Upper lobe of left lung (tissue), 4 donors: ENCODE results near the gene CRYAB.

Source experiments
- EP300 ChIP-seq, 4 donors: sonication (generic); formaldehyde crosslinking; IDR thresholded peaks; one replicate each; pipeline ENCODE4 v1.5.1; 2017; ENCODE audit warnings: antibody characterized with exemption in 4 of 4, control low read depth in 2 of 4
- POLR2A ChIP-seq, 4 donors: fragments of 450-650 bp; IDR thresholded peaks; one replicate each; pipeline ENCODE4 v1.5.1; 2016 to 2017; ENCODE audit warnings: antibody characterized with exemption in 4 of 4, mild to moderate bottlenecking in 2 of 4
- POLR2AphosphoS5 ChIP-seq, 2 donors: sonication (generic); formaldehyde crosslinking; IDR thresholded peaks; one replicate each; pipeline ENCODE4 v1.5.1; 2017; ENCODE audit warnings: antibody characterized with exemption in 2 of 2
- TF ChIP-seq, protein P1 (sequence below), 6 experiments: fragments of 450-650 bp in 4 of 6; fragments of 200-600 bp in 2 of 6; sonication (generic) in 2 of 6; IDR thresholded peaks; one replicate each; pipeline ENCODE4 v1.5.1; 2016 to 2019; ENCODE audit warnings: antibody characterized with exemption in 6 of 6

DNA sequence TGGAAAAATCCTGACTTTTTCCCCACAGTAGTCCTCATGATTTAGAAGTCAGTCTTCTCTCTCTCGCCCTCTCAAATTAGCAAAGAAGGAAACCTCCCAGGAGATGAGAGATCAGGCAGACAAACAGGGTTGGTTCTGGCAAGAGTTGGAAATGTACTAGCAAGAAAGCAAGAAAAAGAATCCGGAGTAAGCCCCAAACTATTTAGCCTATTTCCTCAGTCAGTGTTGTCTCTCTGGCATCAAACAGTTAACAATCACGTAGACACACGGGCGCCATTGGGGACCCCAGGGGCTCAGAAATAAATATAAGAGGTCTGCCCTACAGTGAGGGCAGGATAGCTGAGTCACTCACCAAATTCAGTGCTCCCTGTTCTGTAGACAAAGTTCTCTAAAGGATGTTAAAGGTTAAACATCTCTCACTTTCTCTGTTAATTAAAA, 11.8 kb upstream of the CRYAB start:
- TF ChIP-seq, protein P1, sequence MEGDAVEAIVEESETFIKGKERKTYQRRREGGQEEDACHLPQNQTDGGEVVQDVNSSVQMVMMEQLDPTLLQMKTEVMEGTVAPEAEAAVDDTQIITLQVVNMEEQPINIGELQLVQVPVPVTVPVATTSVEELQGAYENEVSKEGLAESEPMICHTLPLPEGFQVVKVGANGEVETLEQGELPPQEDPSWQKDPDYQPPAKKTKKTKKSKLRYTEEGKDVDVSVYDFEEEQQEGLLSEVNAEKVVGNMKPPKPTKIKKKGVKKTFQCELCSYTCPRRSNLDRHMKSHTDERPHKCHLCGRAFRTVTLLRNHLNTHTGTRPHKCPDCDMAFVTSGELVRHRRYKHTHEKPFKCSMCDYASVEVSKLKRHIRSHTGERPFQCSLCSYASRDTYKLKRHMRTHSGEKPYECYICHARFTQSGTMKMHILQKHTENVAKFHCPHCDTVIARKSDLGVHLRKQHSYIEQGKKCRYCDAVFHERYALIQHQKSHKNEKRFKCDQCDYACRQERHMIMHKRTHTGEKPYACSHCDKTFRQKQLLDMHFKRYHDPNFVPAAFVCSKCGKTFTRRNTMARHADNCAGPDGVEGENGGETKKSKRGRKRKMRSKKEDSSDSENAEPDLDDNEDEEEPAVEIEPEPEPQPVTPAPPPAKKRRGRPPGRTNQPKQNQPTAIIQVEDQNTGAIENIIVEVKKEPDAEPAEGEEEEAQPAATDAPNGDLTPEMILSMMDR (IDR thresholded peaks at IDR 0.05): no peak
- TF ChIP-seq POLR2A (IDR thresholded peaks at IDR 0.05) (no peak), POLR2AphosphoS5 (IDR thresholded peaks at IDR 0.05) (no peak), EP300 (IDR thresholded peaks at IDR 0.05) (no peak)
